CD1c-positive myeloid dendritic cell (primary cell): ENCODE data around the gene SMDT1.
"Not testable (repeated sequence)": the region's sequence is repeated elsewhere in the genome, so short reads cannot be mapped to it uniquely, and the experiment has no call there.

Experiments
- DNase-seq: peaks from one replicate; pipeline ENCODE4 v3.0.0-alpha.2; 2016; ENCODE audit errors: extremely low spot score

SMDT1 gene

GRCh38 chr22:42111798-42112197 lies 32.3 kb downstream of the SMDT1 start:
- DNase-seq, result no peak

- DNase-seq, result not testable (repeated sequence)
Measured at GRCh38 chr22:42112793-42113192, 33.3 kb downstream of the SMDT1 start.

- peak; percentile 19 for DNase-seq
Measured at GRCh38 chr22:42114721-42115120, 35.2 kb downstream of the SMDT1 start.

GRCh38 chr22:42115420-42115830 lies 35.9 kb downstream of the SMDT1 start:
- DNase-seq, result not testable (repeated sequence)

GRCh38 chr22:42116848-42117424 lies 37.4 kb downstream of the SMDT1 start:
- DNase-seq, result no peak

- DNase-seq, result peak; percentile 17
Measured at GRCh38 chr22:42120231-42121021, 40.9 kb downstream of the SMDT1 start.

- not testable (repeated sequence) for DNase-seq
Measured at GRCh38 chr22:42123529-42123928, 44.0 kb downstream of the SMDT1 start.

- no peak for DNase-seq
Measured at GRCh38 chr22:42127606-42128005, 48.1 kb downstream of the SMDT1 start.

- DNase-seq, result not testable (repeated sequence)
Measured at GRCh38 chr22:42128007-42128406, 48.5 kb downstream of the SMDT1 start.

GRCh38 chr22:42128776-42129694 lies 49.5 kb downstream of the SMDT1 start:
- not testable (repeated sequence) for DNase-seq

- not testable (repeated sequence) for DNase-seq
Measured at GRCh38 chr22:42130182-42130581, 50.7 kb downstream of the SMDT1 start.

- not testable (repeated sequence) for DNase-seq
Measured at GRCh38 chr22:42130639-42131431, 51.3 kb downstream of the SMDT1 start, which contains the start of gene CYP2D6. TSS of gene CYP2D6 (minus strand) at chr22:42130810. CDS start at chr22:42130791, 19 bp downstream.

GRCh38 chr22:42131562-42131961 lies 52.1 kb downstream of the SMDT1 start:
- DNase-seq, result no peak

- DNase-seq, result no peak
Measured at GRCh38 chr22:42132457-42132856, 53.0 kb downstream of the SMDT1 start.
